IMR-90 (cell line): ENCODE results near the gene ABCA4. TPM values are rescaled to one million over a fixed set of nuclear protein-coding genes. Genes with fewer than 3 reads are reported as not detected.

ENCODE experiments used
- ATAC-seq: fragments of 200-7000 bp; cut with Tn5 transposase; 2 replicates; pipeline ENCODE4 v1.9.1; 2020; ENCODE audit warnings: low read depth, mild to moderate bottlenecking, moderate library complexity
- BruUV-seq: library from RNA; stranded (reverse); fragments of 400-500 nt; replicated peaks from 2 replicates; lab custom pipeline; 2021; lab: Mats Ljungman, UMichigan
- CTCF ChIA-PET: fragments of 300-600 bp; formaldehyde crosslinking; extraction: SDS; loops from one replicate; lab custom pipeline; 2021; ENCODE audit warnings: antibody characterized with exemption; lab: Yijun Ruan, JAX
- POLR2A ChIA-PET: fragments of 300-600 bp; sonication (Branson Sonifier 250); formaldehyde crosslinking; loops from one replicate; lab custom pipeline; 2022; ENCODE audit warnings: antibody characterized with exemption; ENCODE audit not compliant: unreplicated experiment; lab: Charles Lee
- DNase-seq: peaks from one replicate; pipeline ENCODE4 v3.0.0; 2013
- H2AFZ ChIP-seq: replicated peaks from 2 replicates; pipeline ENCODE3; 2013; ENCODE audit warnings: low read length, mild to moderate bottlenecking; ENCODE audit not compliant: poor library complexity
- H2AK5ac ChIP-seq: 2 replicates; pipeline ENCODE4 v1.6.1; 2013; ENCODE audit warnings: low read depth, low read length, inconsistent platforms
- H2AK9ac ChIP-seq: replicated peaks from 2 replicates; pipeline ENCODE3; 2013; ENCODE audit warnings: mild to moderate bottlenecking, low read depth, low read length, moderate library complexity; ENCODE audit not compliant: poor library complexity
- H2BK120ac ChIP-seq: 2 replicates; pipeline ENCODE4 v1.6.1; 2013; ENCODE audit warnings: low read depth, low read length, inconsistent platforms
- H2BK15ac ChIP-seq: 3 replicates; pipeline ENCODE4 v1.6.1; 2013; ENCODE audit warnings: low read depth, low read length, inconsistent platforms
- H2BK20ac ChIP-seq: 2 replicates; pipeline ENCODE4 v1.6.1; 2013; ENCODE audit warnings: low read depth, mild to moderate bottlenecking, inconsistent platforms, low read length, moderate library complexity
- H2BK5ac ChIP-seq: 2 replicates; pipeline ENCODE4 v1.6.1; 2013; ENCODE audit warnings: mild to moderate bottlenecking, low read depth, low read length, inconsistent platforms; ENCODE audit not compliant: poor library complexity, severe bottlenecking
- H3K14ac ChIP-seq: replicated peaks from 2 replicates; pipeline ENCODE4 v1.6.1; 2013; ENCODE audit warnings: low read depth, low read length, inconsistent platforms
- H3K18ac ChIP-seq: 2 replicates; pipeline ENCODE4 v1.6.1; 2013; ENCODE audit warnings: low read depth, low read length, control low read depth
- H3K23ac ChIP-seq: 2 replicates; pipeline ENCODE4 v1.6.1; 2013; ENCODE audit warnings: low read depth, low read length, inconsistent platforms
- H3K27ac ChIP-seq: 2 replicates; pipeline ENCODE4 v1.5.1; 2013; ENCODE audit warnings: mild to moderate bottlenecking, control low read depth, low read length; ENCODE audit not compliant: insufficient read depth
- H3K27me3 ChIP-seq: 2 replicates; pipeline ENCODE4 v1.6.1; 2013; ENCODE audit warnings: low read length; ENCODE audit not compliant: control insufficient read depth, insufficient read depth
- H3K36me3 ChIP-seq: 2 replicates; pipeline ENCODE4 v1.6.1; 2013; ENCODE audit warnings: low read length, mixed read lengths; ENCODE audit not compliant: control insufficient read depth, insufficient read depth
- H3K4ac ChIP-seq: 2 replicates; pipeline ENCODE4 v1.6.1; 2013; ENCODE audit warnings: low read depth, low read length, inconsistent platforms
- H3K4me1 ChIP-seq: 2 replicates; pipeline ENCODE4 v1.6.1; 2013; ENCODE audit warnings: low read length, mixed read lengths; ENCODE audit not compliant: control insufficient read depth, insufficient read depth
- H3K4me2 ChIP-seq: 2 replicates; pipeline ENCODE4 v1.6.1; 2013; ENCODE audit warnings: low read depth, mild to moderate bottlenecking, control low read depth, low read length, moderate library complexity
- H3K4me3 ChIP-seq: 2 replicates; pipeline ENCODE4 v1.5.1; 2013; ENCODE audit warnings: low read depth, mild to moderate bottlenecking, control low read depth, low read length, moderate library complexity; ENCODE audit not compliant: insufficient read depth
- H3K56ac ChIP-seq: 2 replicates; pipeline ENCODE4 v1.6.1; 2013; ENCODE audit warnings: low read length, inconsistent platforms; ENCODE audit not compliant: insufficient read depth; ENCODE audit errors: extremely low read depth
- H3K79me1 ChIP-seq, 2 experiments: 2 replicates each; pipeline ENCODE4 v1.6.1; 2013; ENCODE audit warnings: low read length in 2 of 2, inconsistent platforms in 1 of 2, low read depth in 1 of 2
- H3K9ac ChIP-seq: 2 replicates; pipeline ENCODE4 v1.6.1; 2013; ENCODE audit warnings: low read depth, low read length, control low read depth
- H3K9me1 ChIP-seq: 2 replicates; pipeline ENCODE4 v1.6.1; 2013; ENCODE audit warnings: low read length, inconsistent platforms; ENCODE audit not compliant: insufficient read depth
- H3K9me3 ChIP-seq: 2 replicates; pipeline ENCODE4 v1.6.1; 2013; ENCODE audit warnings: low read length; ENCODE audit not compliant: control insufficient read depth, insufficient read depth
- H4K20me1 ChIP-seq: 2 replicates; pipeline ENCODE4 v1.6.1; 2013; ENCODE audit warnings: low read length, inconsistent platforms; ENCODE audit not compliant: insufficient read depth
- H4K5ac ChIP-seq: 2 replicates; pipeline ENCODE4 v1.6.1; 2013; ENCODE audit warnings: mild to moderate bottlenecking, low read depth, low read length, control low read depth
- H4K8ac ChIP-seq, 2 experiments: 2 replicates each; pipeline ENCODE4 v1.6.1; 2013; ENCODE audit warnings: low read depth in 2 of 2, low read length in 2 of 2, control low read depth in 1 of 2, inconsistent platforms in 1 of 2
- H4K91ac ChIP-seq: 2 replicates; pipeline ENCODE4 v1.6.1; 2013; ENCODE audit warnings: low read depth, low read length, inconsistent platforms; ENCODE audit not compliant: insufficient read depth
- BHLHE40 ChIP-seq: fragments of 150-350 bp; IDR thresholded peaks from 2 replicates; pipeline ENCODE4 v1.6.1; 2016; ENCODE audit warnings: mild to moderate bottlenecking, low read depth, low read length
- CEBPB ChIP-seq: IDR thresholded peaks from 2 replicates; pipeline ENCODE4 v1.6.1; 2012; ENCODE audit warnings: low read depth, low read length, improper control_type of control experiment
- CHD1 ChIP-seq: IDR thresholded peaks from 2 replicates; pipeline ENCODE4 v1.6.1; 2012; ENCODE audit warnings: low read depth, low read length, improper control_type of control experiment
- CTCF ChIP-seq: conservative IDR thresholded peaks from 2 replicates; pipeline ENCODE4 v1.5.1; 2012; ENCODE audit warnings: mild to moderate bottlenecking, low read depth, low read length, improper control_type of control experiment
- ELK1 ChIP-seq: fragments of 150-350 bp; IDR thresholded peaks from 2 replicates; pipeline ENCODE4 v1.6.1; 2016; ENCODE audit warnings: low read depth, mild to moderate bottlenecking, low read length, moderate library complexity, borderline replicate concordance
- FOS ChIP-seq: fragments of 150-350 bp; IDR thresholded peaks from 2 replicates; pipeline ENCODE4 v1.6.1; 2016; ENCODE audit warnings: low read depth, low read length
- MAFK ChIP-seq: IDR thresholded peaks from 2 replicates; pipeline ENCODE4 v1.6.1; 2012; ENCODE audit warnings: low read depth, low read length, improper control_type of control experiment
- MAZ ChIP-seq: IDR thresholded peaks from 2 replicates; pipeline ENCODE4 v1.6.1; 2012; ENCODE audit warnings: low read depth, mild to moderate bottlenecking, low read length, improper control_type of control experiment, moderate library complexity, borderline replicate concordance
- MXI1 ChIP-seq: IDR thresholded peaks from 2 replicates; pipeline ENCODE4 v1.6.1; 2012; ENCODE audit warnings: low read depth, mild to moderate bottlenecking, low read length, moderate library complexity, borderline replicate concordance
- NFE2L2 ChIP-seq: fragments of 150-350 bp; IDR thresholded peaks from 2 replicates; pipeline ENCODE4 v1.6.1; 2016; ENCODE audit warnings: low read depth, mild to moderate bottlenecking, low read length
- POLR2A ChIP-seq: IDR thresholded peaks from 2 replicates; pipeline ENCODE4 v1.6.1; 2012; ENCODE audit warnings: mild to moderate bottlenecking, low read depth, low read length
- RAD21 ChIP-seq: IDR thresholded peaks from 2 replicates; pipeline ENCODE4 v1.6.1; 2012; ENCODE audit warnings: low read length, improper control_type of control experiment
- RCOR1 ChIP-seq: IDR thresholded peaks from 2 replicates; pipeline ENCODE4 v1.6.1; 2012; ENCODE audit warnings: mild to moderate bottlenecking, low read length, improper control_type of control experiment; ENCODE audit not compliant: insufficient replicate concordance
- RFX5 ChIP-seq: IDR thresholded peaks from 2 replicates; pipeline ENCODE4 v1.8.0; 2012; ENCODE audit warnings: low read depth, mild to moderate bottlenecking, low read length, moderate library complexity
- SMC3 ChIP-seq: fragments of 150-350 bp; IDR thresholded peaks from 2 replicates; pipeline ENCODE4 v1.6.1; 2016; ENCODE audit warnings: low read depth, mild to moderate bottlenecking, antibody characterized with exemption, low read length, moderate library complexity
- USF2 ChIP-seq: fragments of 150-350 bp; IDR thresholded peaks from 2 replicates; pipeline ENCODE4 v1.6.1; 2017; ENCODE audit warnings: mild to moderate bottlenecking, antibody characterized with exemption, low read length, low read depth
- WGBS, 2 experiments: methylation state at CpG; one replicate each; pipeline versions ENCODE4 v1.1.5 to v1.1.7; 2013; ENCODE audit warnings: missing lambda C conversion rate in 2 of 2; ENCODE audit not compliant: insufficient read length in 1 of 2; ENCODE audit errors: extremely low coverage in 2 of 2; 5-methylcytosine and 5-hydroxymethylcytosine counted together
- dilution Hi-C: fragments of 300-500 bp; cut with HindIII; formaldehyde crosslinking; loops from one replicate; pipeline ENCODE4 v1.14.3; 2018; ENCODE audit warnings: low sequenced_read_pairs; ENCODE audit not compliant: unreplicated experiment
- in situ Hi-C: fragments of 300-500 bp; cut with MboI; formaldehyde crosslinking; loops from 3 replicates; pipeline ENCODE4 v1.14.3; 2019; ENCODE audit warnings: low sequenced_read_pairs, inconsistent platforms, mixed read lengths
- intact Hi-C: fragments of 100-400 bp; cut with micrococcal nuclease; formaldehyde crosslinking; loops from 2 replicates; pipeline ENCODE4 v1.10.0; 2022
- polyA plus RNA-seq, 3 experiments: library from polyadenylated mRNA; depleted of rRNA; stranded (reverse); fragments of >200 nt; gene quantifications; 2 replicates each; pipeline ENCODE4 v1.2.3, GENCODE V29; 2012; ENCODE audit warnings: low replicate concordance in 1 of 3
- total RNA-seq: library from RNA; depleted of rRNA; stranded (reverse); fragments of >200 nt; gene quantifications from 2 replicates; pipeline ENCODE4 v1.2.3, GENCODE V29; 2012

The ABCA4 gene
- total and polyA plus RNA-seq, 2 of the 4 experiments (the other 2 are of a cell fraction), result under 0.01 to 0.36 TPM

GRCh38 chr1:94120570-94120901, 412 bp downstream of the ABCA4 start:
- peaks cover 9% of the 10 kb centered on the region; the same call in 1 of the 2 replicates for H3K27me3 ChIP-seq
- no peak overlapping the region for H3K4me3 ChIP-seq
- no peaks in the 10 kb centered on the region for H3K36me3 ChIP-seq
- no peak overlapping the region for H3K4ac ChIP-seq
- no peak overlapping the region for H3K18ac ChIP-seq
- no peak overlapping the region for H2AFZ ChIP-seq
- in situ Hi-C loops (no loop called here), intact Hi-C loops (no loop called here), dilution Hi-C loops (no loop called here)
- H3K27ac ChIP-seq, result no peak overlapping the region
- WGBS, 2 experiments, result 65% methylated on average over 5 of the region's 9 CpGs; no CpG with 5 or more reads in 1 of the 2 experiments
- TF ChIP-seq POLR2A, result no peak
- TF ChIP-seq FOS, result no peak
- no peak for TF ChIP-seq CTCF
- TF ChIP-seq MAZ, result no peak
- no peak for TF ChIP-seq CEBPB
- TF ChIP-seq RCOR1, result no peak
- no peak for TF ChIP-seq NFE2L2
- no peak for TF ChIP-seq MAFK
- no peak for TF ChIP-seq RAD21
- TF ChIP-seq MXI1, result no peak
- no peak for TF ChIP-seq RFX5
- TF ChIP-seq USF2, result no peak
- no peak for TF ChIP-seq ELK1
- TF ChIP-seq SMC3, result no peak
- TF ChIP-seq BHLHE40, result no peak
- no peak for TF ChIP-seq CHD1
- H2BK120ac ChIP-seq, result no peak overlapping the region
- H2BK20ac ChIP-seq, result no peak overlapping the region
- ChIA-PET POLR2A (no interaction called here), CTCF (no interaction called here)
- H4K91ac ChIP-seq, result no peak overlapping the region
- H4K5ac ChIP-seq, result no peak overlapping the region
- no peak overlapping the region for H3K56ac ChIP-seq
- no peaks in the 10 kb centered on the region; the same call in 1 of the 2 replicates for H3K9me3 ChIP-seq
- no peak overlapping the region for H4K8ac ChIP-seq
- no peak overlapping the region for H2AK5ac ChIP-seq
- no peaks in the 10 kb centered on the region for H3K79me1 ChIP-seq
- no peak overlapping the region for H3K14ac ChIP-seq
- H3K4me1 ChIP-seq, result peaks cover 8% of the 10 kb centered on the region
- no peak overlapping the region for H3K9ac ChIP-seq
- ATAC-seq (no peak), DNase-seq (no peak)
- BruUV-seq, result no TSS peak
- no peak overlapping the region for H3K23ac ChIP-seq
- H3K9me1 ChIP-seq, result peaks cover 3% of the 10 kb centered on the region; the same call in 1 of the 2 replicates
- H4K20me1 ChIP-seq, result no peaks in the 10 kb centered on the region
- no peak overlapping the region for H2AK9ac ChIP-seq
- H2BK5ac ChIP-seq, result no peak overlapping the region
- no peak overlapping the region for H3K4me2 ChIP-seq
- no peak overlapping the region for H2BK15ac ChIP-seq
